T-helper 17 cell (primary cell): Measurements from ENCODE around the gene KIRREL3. TPM values are rescaled to one million over a fixed set of nuclear protein-coding genes. Genes with fewer than 3 reads are reported as not detected.

ENCODE experiments used
- ATAC-seq: fragments of 150-1000 bp; cut with Tn5 transposase; 2 replicates; pipeline ENCODE4 v1.10.0; 2021; ENCODE audit warnings: mild to moderate bottlenecking, moderate library complexity
- DNase-seq, 3 donors: peaks; one replicate each; pipeline versions ENCODE4 v3.0.0 to v3.0.0-alpha.2; 2020 to 2021
- H3K9me3 ChIP-seq: one replicate; pipeline ENCODE4 v1.7.0; 2013; ENCODE audit warnings: low read length, mild to moderate bottlenecking; ENCODE audit not compliant: control insufficient read depth, poor library complexity, severe bottlenecking
- H3K27ac Mint-ChIP-seq: one replicate; pipeline ENCODE4 v1.8.0; 2022; ENCODE audit warnings: mild to moderate bottlenecking, moderate library complexity, mixed read lengths
- H3K27me3 Mint-ChIP-seq: one replicate; pipeline ENCODE4 v1.8.0; 2022; ENCODE audit warnings: mixed read lengths
- H3K36me3 Mint-ChIP-seq: one replicate; pipeline ENCODE4 v1.8.0; 2022; ENCODE audit warnings: low read depth, mixed read lengths
- H3K4me1 Mint-ChIP-seq: one replicate; pipeline ENCODE4 v1.8.0; 2022; ENCODE audit warnings: mild to moderate bottlenecking, mixed read lengths
- H3K4me3 Mint-ChIP-seq: one replicate; pipeline ENCODE4 v1.8.0; 2022; ENCODE audit warnings: mild to moderate bottlenecking, moderate library complexity, mixed read lengths
- total RNA-seq, 4 donors: library from RNA in 2 of 4; stranded (reverse) in 2 of 4; gene quantifications; one replicate each; pipeline ENCODE4 v1.2.3 and lab custom pipeline; 2022 to 2026

The KIRREL3 gene
- total RNA-seq, 2 donors from 2014 or later: not detected

DNA sequence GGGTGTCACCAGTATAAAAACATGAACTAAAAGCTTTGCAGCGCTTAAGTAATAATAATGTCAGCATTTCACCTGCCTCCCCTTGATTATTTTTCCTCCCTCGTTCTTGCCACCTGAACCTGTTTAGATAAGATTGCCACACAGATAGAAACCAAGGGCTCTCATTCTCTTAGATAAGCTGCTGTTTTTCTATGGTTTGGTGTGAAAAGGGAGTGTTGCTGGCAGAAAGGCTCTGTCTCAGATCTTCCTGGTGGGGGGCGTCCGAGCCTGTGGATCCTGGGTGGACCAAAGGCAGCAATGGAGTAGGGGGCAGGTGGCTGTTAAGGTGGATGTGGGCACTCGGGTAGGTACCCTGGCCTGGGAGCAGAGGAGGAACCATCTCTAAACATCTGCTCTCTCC is 497.6 kb downstream of the KIRREL3 start:
- H3K27me3 Mint-ChIP-seq: peaks cover 36% of the 10 kb centered on the region
- no peak overlapping the region for H3K4me3 Mint-ChIP-seq

DNA sequence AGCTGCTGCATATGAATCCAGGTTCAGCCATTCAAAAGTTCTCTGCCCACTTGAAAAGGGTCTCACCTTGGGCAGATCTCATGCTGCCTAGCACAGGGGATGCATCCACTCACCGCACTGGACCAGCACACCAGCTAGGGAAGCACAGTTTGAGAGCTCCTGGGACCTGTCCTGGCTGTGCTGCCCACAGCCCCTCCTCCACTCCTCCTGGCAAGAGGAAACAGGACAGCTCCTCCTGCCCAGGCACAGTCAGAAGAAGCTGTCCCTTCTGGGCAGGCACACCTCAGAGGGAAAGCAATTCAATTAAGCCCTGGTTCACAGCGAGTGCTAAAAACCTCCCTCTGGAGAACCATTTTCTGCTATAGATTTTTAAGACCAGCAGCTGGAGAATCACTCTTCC is 498.4 kb downstream of the KIRREL3 start:
- no peaks in the 10 kb centered on the region for H3K36me3 Mint-ChIP-seq
- peaks cover 5% of the 10 kb centered on the region for H3K4me1 Mint-ChIP-seq
- DNase-seq (no peak), ATAC-seq (no peak)
- no peak overlapping the region for H3K4me3 Mint-ChIP-seq
- H3K9me3 ChIP-seq: peaks cover 3% of the 10 kb centered on the region
- no peak overlapping the region for H3K27ac Mint-ChIP-seq
- H3K27me3 Mint-ChIP-seq: peaks cover 38% of the 10 kb centered on the region

More for the DNA sequence above, 497.6 kb downstream of the KIRREL3 start:
- Mint-ChIP-seq H3K36me3 (no peaks in the 10 kb centered on the region), H3K27ac (no peak overlapping the region), H3K4me1 (peaks cover 5% of the 10 kb centered on the region)
- ATAC-seq (no peak), DNase-seq (no peak)
- peaks cover 3% of the 10 kb centered on the region for H3K9me3 ChIP-seq

DNA sequence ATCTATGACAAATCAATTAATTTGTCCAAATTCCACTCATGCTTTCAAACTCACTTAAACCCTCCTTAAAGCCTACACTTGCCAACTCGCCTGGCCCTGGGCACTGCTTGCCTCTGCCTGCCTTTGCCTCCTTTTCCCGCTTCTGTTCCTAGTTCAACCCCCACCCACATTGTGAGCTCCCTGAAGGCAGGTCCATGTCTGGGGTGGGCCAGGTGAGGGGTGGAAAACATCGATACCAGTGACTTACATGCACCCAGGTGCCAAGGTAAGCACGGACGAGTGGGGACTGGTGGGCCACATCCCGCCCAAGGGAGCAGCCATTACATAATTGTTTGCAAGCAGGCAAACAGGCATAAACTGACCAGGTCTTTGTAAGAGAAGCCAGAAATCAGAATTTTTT is 498.9 kb downstream of the KIRREL3 start:
- no peak for ATAC-seq
- Mint-ChIP-seq H3K27ac (no peak overlapping the region), H3K27me3 (peaks cover 43% of the 10 kb centered on the region), H3K4me1 (peaks cover 5% of the 10 kb centered on the region), H3K4me3 (no peak overlapping the region), H3K36me3 (no peaks in the 10 kb centered on the region)
- DNase-seq: no peak
- H3K9me3 ChIP-seq: peaks cover 3% of the 10 kb centered on the region

DNA sequence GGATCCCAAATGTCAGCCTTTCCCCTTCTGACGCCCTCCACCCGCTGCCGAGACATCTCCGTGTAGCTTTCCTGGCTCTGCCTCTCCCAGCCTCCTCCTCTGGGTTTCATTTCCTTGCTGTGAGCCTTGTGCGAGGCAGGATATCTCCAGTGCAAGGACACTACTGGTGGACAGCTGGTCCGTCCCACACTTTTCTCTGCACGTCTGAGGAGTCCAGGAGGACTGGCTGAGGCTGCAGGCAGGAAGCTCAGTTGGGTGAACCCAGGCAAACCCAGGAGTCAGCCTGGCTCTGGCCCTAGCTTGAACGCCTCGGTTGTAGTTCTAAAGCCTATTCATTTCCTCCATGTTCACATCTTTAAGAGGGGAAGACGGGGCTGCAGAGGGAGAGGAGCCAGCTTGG is 499.6 kb downstream of the KIRREL3 start:
- H3K9me3 ChIP-seq: peaks cover 3% of the 10 kb centered on the region
- peaks cover 5% of the 10 kb centered on the region for H3K4me1 Mint-ChIP-seq
- peaks cover 47% of the 10 kb centered on the region for H3K27me3 Mint-ChIP-seq
- no peaks in the 10 kb centered on the region for H3K36me3 Mint-ChIP-seq
- ATAC-seq (no peak), DNase-seq (no peak)
- no peak overlapping the region for H3K27ac Mint-ChIP-seq
- no peak overlapping the region for H3K4me3 Mint-ChIP-seq

DNA sequence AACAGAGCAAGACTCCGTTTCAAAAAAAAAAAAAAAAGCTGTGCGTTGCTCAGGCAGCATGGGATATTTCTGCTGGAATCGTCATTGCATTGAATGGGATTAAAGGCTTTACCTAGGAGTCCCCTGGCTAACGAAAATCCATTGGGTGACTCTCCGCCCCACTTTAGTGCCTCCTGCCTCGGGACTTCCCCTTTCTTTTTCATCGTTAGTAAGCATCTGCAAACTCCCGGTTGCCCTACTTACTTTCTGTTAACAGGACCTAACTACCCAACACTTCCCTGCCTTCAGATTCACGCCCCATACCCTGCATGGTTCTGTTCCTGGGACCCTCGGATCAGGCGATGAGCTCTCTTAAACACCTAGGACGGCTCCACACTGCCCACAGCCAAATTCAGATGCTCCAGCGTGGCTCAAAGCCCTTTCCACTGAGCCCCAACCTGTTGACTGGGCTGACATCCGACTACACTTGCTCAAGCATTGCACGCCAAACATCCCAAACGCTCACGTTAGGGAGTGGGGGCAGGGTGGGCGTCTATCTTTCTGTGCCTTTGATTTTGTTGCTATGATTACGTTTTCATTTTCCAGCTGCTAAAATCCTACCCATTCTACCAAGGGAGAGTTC is 501.3 kb downstream of the KIRREL3 start:
- no peak overlapping the region for H3K4me3 Mint-ChIP-seq
- peaks cover 5% of the 10 kb centered on the region for H3K4me1 Mint-ChIP-seq
- no peaks in the 10 kb centered on the region for H3K36me3 Mint-ChIP-seq
- ATAC-seq (no peak), DNase-seq (no peak)
- H3K27ac Mint-ChIP-seq: no peak overlapping the region
- peaks cover 54% of the 10 kb centered on the region for H3K27me3 Mint-ChIP-seq
- H3K9me3 ChIP-seq: no peaks in the 10 kb centered on the region

DNA sequence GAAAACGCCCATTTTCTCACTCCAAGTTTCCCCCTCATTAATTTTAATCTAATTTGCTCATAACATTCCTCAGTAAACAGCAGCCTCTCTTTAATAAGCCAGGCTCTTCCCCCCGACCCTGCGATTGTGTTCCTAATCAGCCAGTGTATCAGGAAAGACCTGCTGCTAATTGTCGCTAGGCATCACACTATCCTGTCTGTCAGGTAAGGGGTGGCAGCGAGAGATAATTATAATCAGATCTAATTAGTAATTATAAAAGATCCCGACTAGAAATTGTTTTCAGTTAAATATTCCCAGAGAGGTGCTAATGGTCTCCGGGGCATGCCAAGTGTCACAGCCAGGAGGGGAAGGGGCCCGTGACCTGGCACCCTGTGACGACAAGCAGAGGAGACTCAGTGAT is 502.3 kb downstream of the KIRREL3 start:
- DNase-seq: no peak
- peaks cover 5% of the 10 kb centered on the region for H3K4me1 Mint-ChIP-seq

DNA sequence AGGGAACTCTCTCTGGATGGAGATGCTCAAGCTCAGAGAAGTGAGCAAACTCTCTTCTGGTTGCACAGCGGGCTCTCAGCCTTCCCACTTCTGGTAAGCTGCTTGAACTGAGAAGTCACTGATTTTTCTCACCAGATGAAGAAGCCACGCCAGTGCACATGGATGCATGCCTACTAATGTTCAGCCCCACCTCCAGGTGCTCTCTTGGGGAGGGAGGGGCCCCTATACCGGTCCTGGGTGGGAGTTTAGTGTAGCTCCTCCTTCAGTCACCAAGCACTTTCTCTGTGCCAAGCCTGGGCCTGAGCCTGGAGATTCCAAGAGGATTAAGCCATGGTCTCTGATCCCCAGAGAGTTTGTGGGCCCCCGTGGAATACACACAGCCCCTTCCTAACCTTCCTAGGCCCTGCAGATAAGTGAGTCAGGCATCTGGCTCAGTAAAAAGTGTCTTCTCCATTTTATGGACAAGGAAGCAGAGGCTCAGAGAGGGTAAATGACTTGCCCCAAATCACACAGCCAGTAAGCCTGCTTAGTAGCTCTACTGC is 502.9 kb downstream of the KIRREL3 start:
- no peak overlapping the region for H3K4me3 Mint-ChIP-seq
- H3K27me3 Mint-ChIP-seq: peaks cover 50% of the 10 kb centered on the region
- no peaks in the 10 kb centered on the region for H3K9me3 ChIP-seq
- peaks cover 5% of the 10 kb centered on the region for H3K4me1 Mint-ChIP-seq
- no peak for DNase-seq
- no peak for ATAC-seq
- no peak overlapping the region for H3K27ac Mint-ChIP-seq
- H3K36me3 Mint-ChIP-seq: no peaks in the 10 kb centered on the region

More for the DNA sequence above, 502.3 kb downstream of the KIRREL3 start:
- no peaks in the 10 kb centered on the region for H3K9me3 ChIP-seq
- H3K27me3 Mint-ChIP-seq: peaks cover 54% of the 10 kb centered on the region
- no peak overlapping the region for H3K4me3 Mint-ChIP-seq
- ATAC-seq: no peak
- H3K36me3 Mint-ChIP-seq: no peaks in the 10 kb centered on the region
- H3K27ac Mint-ChIP-seq: no peak overlapping the region

DNA sequence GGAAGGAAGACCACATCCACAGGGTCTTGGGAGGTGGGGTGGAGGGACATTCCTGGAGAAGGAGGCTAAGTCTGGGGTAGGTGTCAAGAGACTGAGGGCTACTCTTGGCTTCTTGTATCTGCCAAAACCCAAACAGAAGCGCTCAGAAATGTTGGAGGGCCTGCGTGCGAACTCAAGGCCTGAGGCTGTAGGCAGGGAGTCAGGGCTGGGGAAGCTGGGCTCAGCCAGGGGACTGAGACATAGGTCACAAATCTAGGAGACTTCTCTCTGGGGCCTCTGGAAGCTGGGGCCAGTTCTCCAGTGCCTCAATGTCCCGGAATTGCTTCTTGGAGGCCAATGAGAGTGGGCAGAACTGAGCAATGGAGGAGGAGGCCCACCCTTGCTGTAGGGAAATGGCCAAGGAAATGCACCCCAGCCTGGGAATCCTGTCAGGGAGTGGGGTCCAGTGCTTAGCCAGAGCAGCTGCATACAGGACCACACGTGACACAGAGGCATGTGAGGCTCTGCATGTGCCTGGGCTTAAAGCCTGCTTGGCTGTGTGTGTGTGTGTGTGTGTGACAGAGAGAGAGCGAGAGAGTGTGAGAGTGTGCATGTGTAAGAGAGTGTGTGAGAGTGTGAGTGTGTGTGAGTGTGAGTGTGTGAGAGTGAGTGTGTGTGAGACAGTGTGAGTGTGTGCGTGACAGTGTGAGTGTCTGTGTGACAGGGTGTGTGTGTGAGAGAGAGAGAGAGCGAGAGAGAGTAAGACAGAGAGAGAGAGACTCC is 503.8 kb downstream of the KIRREL3 start:
- Mint-ChIP-seq H3K27ac (no peak overlapping the region), H3K36me3 (no peaks in the 10 kb centered on the region), H3K27me3 (peaks cover 43% of the 10 kb centered on the region), H3K4me3 (no peak overlapping the region), H3K4me1 (peaks cover 5% of the 10 kb centered on the region)
- no peaks in the 10 kb centered on the region for H3K9me3 ChIP-seq
- no peak for DNase-seq
- ATAC-seq: no peak

DNA sequence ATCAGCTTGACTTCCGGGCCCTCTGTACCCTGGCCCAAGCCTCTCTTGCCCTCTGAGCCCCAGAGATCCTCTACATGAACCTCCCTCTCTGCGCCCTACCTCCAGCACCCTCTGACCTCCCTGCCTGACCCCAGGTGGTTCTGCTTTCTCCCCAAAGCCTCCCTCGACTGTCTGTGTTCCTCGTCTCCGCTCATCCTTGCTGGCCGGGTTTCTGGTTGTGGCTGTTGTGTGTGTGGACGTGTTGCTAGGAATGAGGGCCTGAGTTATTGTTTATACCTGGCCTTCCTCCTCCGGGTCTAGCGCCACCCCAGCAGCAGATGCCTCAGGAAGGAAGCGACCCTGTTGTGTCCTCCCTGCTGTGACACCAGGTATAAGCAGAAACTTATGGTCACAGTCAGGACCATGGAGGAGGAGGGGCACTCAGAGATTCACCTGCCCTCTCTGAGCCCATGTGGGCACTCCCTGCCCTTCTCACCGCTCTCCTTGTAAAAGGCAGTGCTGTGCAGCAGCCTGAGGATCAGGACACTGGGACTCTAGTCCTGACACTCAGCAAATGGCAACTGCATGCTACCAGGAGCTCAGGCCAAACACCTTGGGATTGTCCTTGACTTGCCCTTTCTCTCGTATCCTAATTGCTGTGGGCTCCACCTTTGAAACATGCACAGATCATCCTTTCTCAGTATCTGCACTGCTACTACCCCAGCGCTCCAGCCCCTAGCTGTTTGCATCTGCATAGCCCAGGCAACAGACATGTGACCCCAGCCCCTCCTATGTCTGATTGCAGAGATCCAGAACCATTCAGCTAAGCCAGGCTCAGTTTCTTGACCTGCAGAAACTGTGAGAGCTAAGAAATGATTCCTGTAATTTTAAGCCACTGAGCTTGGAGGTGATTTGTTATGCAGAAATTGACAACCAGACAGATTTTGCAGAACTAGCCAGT is 505.0 kb downstream of the KIRREL3 start:
- Mint-ChIP-seq H3K36me3 (no peaks in the 10 kb centered on the region), H3K27ac (no peak overlapping the region), H3K4me3 (no peak overlapping the region), H3K27me3 (peaks cover 36% of the 10 kb centered on the region), H3K4me1 (peaks cover 5% of the 10 kb centered on the region)
- no peaks in the 10 kb centered on the region for H3K9me3 ChIP-seq
- no peak for ATAC-seq
- DNase-seq: no peak

DNA sequence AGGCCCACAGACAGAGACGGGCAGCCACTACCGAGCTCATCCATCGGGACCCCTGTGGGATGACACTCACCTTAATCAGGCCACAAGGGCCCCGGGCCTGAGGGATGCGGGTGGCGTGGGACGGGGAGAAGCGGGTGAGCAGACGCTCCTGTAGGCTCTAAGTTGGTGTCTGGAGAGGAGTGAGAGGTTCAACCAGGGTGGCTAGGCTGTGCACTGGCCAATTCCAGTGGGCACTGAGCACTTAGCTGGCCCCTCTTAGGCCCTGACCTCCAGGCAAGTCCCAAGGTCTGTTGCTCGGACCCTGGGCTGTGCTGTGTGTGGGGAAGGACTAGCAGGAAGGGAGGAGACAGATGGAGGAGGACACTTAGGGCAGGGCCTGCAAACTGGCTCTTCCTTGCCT is 505.7 kb downstream of the KIRREL3 start:
- peaks cover 33% of the 10 kb centered on the region for H3K27me3 Mint-ChIP-seq
- ATAC-seq: no peak

DNA sequence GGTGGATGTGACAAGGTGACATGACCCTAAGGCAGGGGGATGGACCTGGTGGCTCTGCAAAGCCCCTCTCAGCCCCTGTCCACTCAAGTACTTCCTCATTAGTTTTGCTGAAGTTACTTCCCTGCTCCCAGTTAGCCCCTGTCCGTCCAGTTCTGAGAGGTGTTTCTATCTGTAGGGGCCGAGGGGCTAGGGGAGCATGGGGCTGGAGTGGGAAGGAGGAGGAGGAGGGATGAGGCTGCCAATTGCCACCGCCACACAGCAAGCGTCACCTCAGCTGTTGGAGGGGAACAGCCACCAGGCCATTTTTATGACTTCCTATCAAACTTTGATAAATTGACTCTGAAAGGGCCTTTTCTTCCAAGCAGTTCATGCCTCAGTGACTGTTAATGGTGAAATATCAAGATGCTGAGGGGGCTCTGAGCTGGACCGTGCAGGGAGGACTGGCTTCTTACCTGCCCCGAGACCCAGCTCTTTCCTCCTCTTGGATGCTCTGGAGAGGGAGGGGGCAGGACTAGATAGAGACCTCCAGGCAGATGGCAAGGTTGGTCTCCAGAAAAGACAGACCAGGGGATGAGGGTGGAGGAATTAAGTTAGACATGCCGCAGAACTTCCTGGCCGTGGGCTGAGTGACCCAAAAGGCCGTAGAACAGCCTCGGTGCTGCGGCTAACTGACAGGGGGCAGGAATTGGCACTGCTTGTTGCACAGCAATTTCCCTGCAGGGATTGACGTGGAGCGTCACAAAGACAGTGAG is 508.1 kb downstream of the KIRREL3 start:
- DNase-seq (no peak), ATAC-seq (no peak)
- Mint-ChIP-seq H3K36me3 (no peaks in the 10 kb centered on the region), H3K4me3 (no peak overlapping the region), H3K27ac (no peak overlapping the region), H3K4me1 (no peaks in the 10 kb centered on the region), H3K27me3 (peaks cover 33% of the 10 kb centered on the region)
- no peaks in the 10 kb centered on the region for H3K9me3 ChIP-seq

More for the DNA sequence above, 505.7 kb downstream of the KIRREL3 start:
- DNase-seq: no peak
- Mint-ChIP-seq H3K27ac (no peak overlapping the region), H3K4me1 (peaks cover 5% of the 10 kb centered on the region), H3K36me3 (no peaks in the 10 kb centered on the region), H3K4me3 (no peak overlapping the region)
- H3K9me3 ChIP-seq: no peaks in the 10 kb centered on the region

DNA sequence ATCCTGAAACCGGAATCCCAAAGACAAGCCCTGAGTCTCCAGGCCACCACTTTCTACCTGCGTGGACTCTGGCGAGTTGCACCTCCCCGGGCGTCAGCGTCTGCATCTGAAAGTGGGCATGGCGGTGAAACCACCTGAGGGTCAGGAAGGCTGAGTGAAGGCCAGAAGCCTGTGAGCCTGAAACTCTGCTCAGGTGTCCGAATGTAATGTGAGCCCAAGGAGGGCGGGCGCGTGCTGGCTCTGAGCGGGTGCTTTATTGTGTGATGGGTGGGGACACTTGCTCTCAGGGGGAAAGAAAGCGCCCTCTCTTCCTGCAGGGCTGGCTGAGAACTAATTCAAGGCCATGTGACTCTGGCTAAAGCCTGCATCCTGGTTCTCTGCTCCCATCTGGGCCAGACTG is 509.5 kb downstream of the KIRREL3 start:
- ATAC-seq: no peak
- no peak for DNase-seq
- Mint-ChIP-seq H3K27me3 (peaks cover 23% of the 10 kb centered on the region), H3K36me3 (no peaks in the 10 kb centered on the region), H3K27ac (no peak overlapping the region), H3K4me3 (no peak overlapping the region), H3K4me1 (no peaks in the 10 kb centered on the region)
- H3K9me3 ChIP-seq: no peaks in the 10 kb centered on the region
